ENCODE results near the gene MCC.

GRCh38 chr5:113194591-113194990, 293.7 kb downstream of the MCC start:
- TF ChIP-seq CTCF (IDR thresholded peaks at IDR 0.05) (no peak), SP1 (CRISPR knock-in tag; conservative IDR thresholded peaks at IDR 0.05) (no peak), MAX (CRISPR knock-in tag; IDR thresholded peaks at IDR 0.05) (no peak), GABPB1 (CRISPR knock-in tag; IDR thresholded peaks at IDR 0.05) (no peak), TEAD4 (CRISPR knock-in tag; IDR thresholded peaks at IDR 0.05) (no peak), MXD4 (CRISPR knock-in tag; IDR thresholded peaks at IDR 0.05; ENCODE audit: borderline replicate concordance) (no peak), ZNF263 (CRISPR knock-in tag; IDR thresholded peaks at IDR 0.05; ENCODE audit: low read depth) (no peak), JUN (CRISPR knock-in tag; IDR thresholded peaks at IDR 0.05) (no peak)
- TF ChIP-seq, protein P1, sequence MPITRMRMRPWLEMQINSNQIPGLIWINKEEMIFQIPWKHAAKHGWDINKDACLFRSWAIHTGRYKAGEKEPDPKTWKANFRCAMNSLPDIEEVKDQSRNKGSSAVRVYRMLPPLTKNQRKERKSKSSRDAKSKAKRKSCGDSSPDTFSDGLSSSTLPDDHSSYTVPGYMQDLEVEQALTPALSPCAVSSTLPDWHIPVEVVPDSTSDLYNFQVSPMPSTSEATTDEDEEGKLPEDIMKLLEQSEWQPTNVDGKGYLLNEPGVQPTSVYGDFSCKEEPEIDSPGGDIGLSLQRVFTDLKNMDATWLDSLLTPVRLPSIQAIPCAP (CRISPR knock-in tag; IDR thresholded peaks at IDR 0.05): no peak
